ENCODE measurements around the gene EXOC3L2.

- no peak for TF ChIP-seq CTCF (conservative IDR thresholded peaks at IDR 0.05 in 1 of 2, IDR thresholded peaks at IDR 0.05 in 1 of 2; ENCODE audit: extremely low read depth in 1 of 2, insufficient read depth in 1 of 2, low read depth in 1 of 2, low read length in 2 of 2)
- TF ChIP-seq EZH2 (IDR thresholded peaks at IDR 0.05; ENCODE audit: borderline replicate concordance, low read length) = no peak
Measured at GRCh38 chr19:45213031-45213430, 32.2 kb downstream of the EXOC3L2 start.
